KOPT-K1 (cell line): ENCODE results near the gene TXK.
A peak's percentile ranks its signal among the peaks of the same experiment; 100 is the strongest.
"Not testable (repeated sequence)": the region's sequence is repeated elsewhere in the genome, so short reads cannot be mapped to it uniquely, and the experiment has no call there.

ENCODE experiments used
- H3K27ac ChIP-seq: fragments of 200-600 bp; sonication (generic); 2 replicates; pipeline ENCODE4 v1.5.1; 2016; ENCODE audit warnings: antibody characterized with exemption, mild to moderate bottlenecking, low read depth, low read length; ENCODE audit not compliant: poor library complexity, severe bottlenecking
- H3K36me3 ChIP-seq: fragments of 200-600 bp; sonication (generic); 2 replicates; pipeline ENCODE4 v1.5.1; 2017; ENCODE audit warnings: antibody characterized with exemption, mild to moderate bottlenecking, low read length, moderate library complexity; ENCODE audit not compliant: insufficient read depth
- H3K9me3 ChIP-seq: fragments of 200-600 bp; sonication (generic); 2 replicates; pipeline ENCODE4 v1.5.1; 2017; ENCODE audit warnings: antibody characterized with exemption, low read length, mild to moderate bottlenecking; ENCODE audit not compliant: insufficient read depth, poor library complexity, severe bottlenecking

Gene TXK

GRCh38 chr4:48134081-48134480, at the start of gene TXK:
TSS of gene TXK (minus strand) at chr4:48134250. CDS start at chr4:48134170, 80 bp downstream.
- Histone ChIP-seq H3K9me3 (no peaks in the 10 kb centered on the region), H3K36me3 (no peaks in the 10 kb centered on the region), H3K27ac (peak within 1 kb of the TSS; percentile 65)

GRCh38 chr4:48180234-48180633, 46.2 kb upstream of the TXK start:
- no peaks in the 10 kb centered on the region for H3K36me3 ChIP-seq
- H3K9me3 ChIP-seq: no peaks in the 10 kb centered on the region
- no peak overlapping the region for H3K27ac ChIP-seq

GRCh38 chr4:48178931-48179330, 44.9 kb upstream of the TXK start:
- Histone ChIP-seq H3K9me3 (no peaks in the 10 kb centered on the region), H3K36me3 (no peaks in the 10 kb centered on the region), H3K27ac (no peak overlapping the region)

- no peak overlapping the region for H3K27ac ChIP-seq
- H3K36me3 ChIP-seq: no peaks in the 10 kb centered on the region
- H3K9me3 ChIP-seq: no peaks in the 10 kb centered on the region
Measured at GRCh38 chr4:48175806-48176205, 41.8 kb upstream of the TXK start.

GRCh38 chr4:48175328-48175727, 41.3 kb upstream of the TXK start:
- Histone ChIP-seq H3K27ac (no peak overlapping the region), H3K9me3 (no peaks in the 10 kb centered on the region), H3K36me3 (no peaks in the 10 kb centered on the region)

GRCh38 chr4:48173056-48173991, 39.3 kb upstream of the TXK start:
- Histone ChIP-seq H3K36me3 (no peaks in the 10 kb centered on the region), H3K9me3 (no peaks in the 10 kb centered on the region), H3K27ac (no peak overlapping the region)

- Histone ChIP-seq H3K9me3 (no peaks in the 10 kb centered on the region), H3K27ac (no peak overlapping the region)
Measured at GRCh38 chr4:48172651-48173050, 38.6 kb upstream of the TXK start.

GRCh38 chr4:48169636-48170035, 35.6 kb upstream of the TXK start:
- Histone ChIP-seq H3K9me3 (no peaks in the 10 kb centered on the region), H3K27ac (no peak overlapping the region), H3K36me3 (no peaks in the 10 kb centered on the region)

More at GRCh38 chr4:48172651-48173050, 38.6 kb upstream of the TXK start:
- H3K36me3 ChIP-seq: no peaks in the 10 kb centered on the region

GRCh38 chr4:48167538-48168263, 33.7 kb upstream of the TXK start:
- no peaks in the 10 kb centered on the region for H3K9me3 ChIP-seq
- no peak overlapping the region for H3K27ac ChIP-seq
- H3K36me3 ChIP-seq: no peaks in the 10 kb centered on the region

GRCh38 chr4:48164561-48164960, 30.5 kb upstream of the TXK start:
- not testable (repeated sequence) for H3K36me3 ChIP-seq, H3K27ac ChIP-seq, H3K9me3 ChIP-seq

GRCh38 chr4:48163746-48164145, 29.7 kb upstream of the TXK start:
- Histone ChIP-seq H3K9me3 (no peaks in the 10 kb centered on the region), H3K36me3 (no peaks in the 10 kb centered on the region), H3K27ac (no peak overlapping the region)

GRCh38 chr4:48162162-48162561, 28.1 kb upstream of the TXK start:
- Histone ChIP-seq H3K9me3 (no peaks in the 10 kb centered on the region), H3K36me3 (no peaks in the 10 kb centered on the region), H3K27ac (no peak overlapping the region)

GRCh38 chr4:48157271-48157670, 23.2 kb upstream of the TXK start:
- Histone ChIP-seq H3K9me3 (peaks cover 35% of the 10 kb centered on the region), H3K27ac (no peak overlapping the region), H3K36me3 (peaks cover 4% of the 10 kb centered on the region; the same call in 1 of the 2 replicates)

- Histone ChIP-seq H3K27ac (no peak overlapping the region), H3K9me3 (peaks cover 35% of the 10 kb centered on the region), H3K36me3 (peaks cover 4% of the 10 kb centered on the region; the same call in 1 of the 2 replicates)
Measured at GRCh38 chr4:48156423-48156822, 22.4 kb upstream of the TXK start.

GRCh38 chr4:48153791-48154550, 19.9 kb upstream of the TXK start:
- Histone ChIP-seq H3K9me3 (peaks cover 35% of the 10 kb centered on the region), H3K36me3 (peaks cover 4% of the 10 kb centered on the region; the same call in 1 of the 2 replicates), H3K27ac (no peak overlapping the region)
